CD14-positive monocyte (primary cell): Measurements from ENCODE around the gene CDK7. TPM values are rescaled to one million over a fixed set of nuclear protein-coding genes. Genes with fewer than 3 reads are reported as not detected.

ENCODE experiments used
- DNase-seq, 3 donors: peaks; one replicate each; pipeline ENCODE4 v3.0.0-alpha.2; 2011 to 2022
- H2AFZ ChIP-seq: 2 replicates; pipeline ENCODE4 v1.6.0; 2012; ENCODE audit warnings: mild to moderate bottlenecking, low read depth, low read length, inconsistent platforms; ENCODE audit not compliant: insufficient read depth, poor library complexity, severe bottlenecking
- H3K27ac ChIP-seq, 2 donors: 1 replicate in 1 of 2; 2 replicates in 1 of 2; pipeline ENCODE4 v1.5.1; 2012 to 2013; ENCODE audit warnings: low read length in 2 of 2, control low read depth in 1 of 2, inconsistent platforms in 1 of 2, low read depth in 1 of 2, mild to moderate bottlenecking in 1 of 2
- H3K27me3 ChIP-seq, 2 donors: one replicate each; pipeline versions ENCODE4 v1.6.0 to v1.6.1; 2011 to 2013; ENCODE audit warnings: low read length in 2 of 2; ENCODE audit not compliant: control insufficient read depth in 2 of 2, insufficient read depth in 2 of 2
- H3K36me3 ChIP-seq, 2 donors: replicated peaks in 1 of 2; 1 replicate in 1 of 2; 2 replicates in 1 of 2; pipeline versions ENCODE4 v1.5.1 to v1.6.1; 2012 to 2013; ENCODE audit warnings: low read length in 2 of 2, control low read depth in 1 of 2, inconsistent platforms in 1 of 2, mild to moderate bottlenecking in 1 of 2; ENCODE audit not compliant: insufficient read depth in 2 of 2, control insufficient read depth in 1 of 2
- H3K4me1 ChIP-seq, 2 donors: 1 replicate in 1 of 2; 2 replicates in 1 of 2; pipeline versions ENCODE4 v1.5.1 to v1.6.1; 2012 to 2013; ENCODE audit warnings: low read length in 2 of 2, control low read depth in 1 of 2, inconsistent platforms in 1 of 2, mild to moderate bottlenecking in 1 of 2, moderate library complexity in 1 of 2; ENCODE audit not compliant: insufficient read depth in 2 of 2, control insufficient read depth in 1 of 2
- H3K4me2 ChIP-seq: replicated peaks from 2 replicates; pipeline ENCODE3; 2012; ENCODE audit warnings: low read length, moderate library complexity, mild to moderate bottlenecking; ENCODE audit not compliant: poor library complexity, severe bottlenecking; ENCODE audit errors: extremely low read depth
- H3K4me3 ChIP-seq, 3 experiments: fragments of 200-600 bp in 1 of 3; sonication (generic) in 1 of 3; replicated peaks in 1 of 3; 1 replicate in 2 of 3; 2 replicates in 1 of 3; pipeline ENCODE4 v1.5.1; 2011 to 2013; ENCODE audit warnings: low read length in 3 of 3, mild to moderate bottlenecking in 3 of 3, control low read depth in 2 of 3, low read depth in 2 of 3, inconsistent platforms in 1 of 3, moderate library complexity in 1 of 3
- H3K79me2 ChIP-seq: 2 replicates; pipeline ENCODE4 v1.6.0; 2012; ENCODE audit warnings: mild to moderate bottlenecking, control low read depth, inconsistent platforms, low read length, moderate library complexity; ENCODE audit not compliant: insufficient read depth
- H3K9ac ChIP-seq: 2 replicates; pipeline ENCODE4 v1.6.0; 2017; ENCODE audit warnings: low read length, mild to moderate bottlenecking; ENCODE audit not compliant: insufficient read depth, poor library complexity, severe bottlenecking
- H3K9me3 ChIP-seq, 2 donors: replicated peaks in 1 of 2; 1 replicate in 1 of 2; 2 replicates in 1 of 2; pipeline versions ENCODE4 v1.5.1 to v1.6.1; 2012 to 2013; ENCODE audit warnings: low read length in 2 of 2, control low read depth in 1 of 2; ENCODE audit not compliant: control insufficient read depth in 1 of 2, insufficient read depth in 1 of 2
- H4K20me1 ChIP-seq: 2 replicates; pipeline ENCODE4 v1.6.0; 2012; ENCODE audit warnings: mild to moderate bottlenecking, low read length, control low read depth, moderate library complexity; ENCODE audit not compliant: insufficient read depth
- H3K27ac Mint-ChIP-seq, 7 donors: one replicate each; pipeline ENCODE4 v1.8.0; 2020; ENCODE audit warnings: mild to moderate bottlenecking in 7 of 7, mixed read lengths in 7 of 7, moderate library complexity in 6 of 7, inconsistent platforms in 2 of 7
- H3K27me3 Mint-ChIP-seq, 3 donors: one replicate each; pipeline ENCODE4 v1.8.0; 2021 to 2022; ENCODE audit warnings: low read depth in 3 of 3, mild to moderate bottlenecking in 3 of 3, mixed read lengths in 3 of 3, moderate library complexity in 3 of 3, inconsistent platforms in 1 of 3
- H3K36me3 Mint-ChIP-seq, 2 donors: one replicate each; pipeline ENCODE4 v1.8.0; 2020; ENCODE audit warnings: mixed read lengths in 2 of 2, inconsistent platforms in 1 of 2, mild to moderate bottlenecking in 1 of 2
- H3K4me1 Mint-ChIP-seq: one replicate; pipeline ENCODE4 v1.8.0; 2020; ENCODE audit warnings: mild to moderate bottlenecking, mixed read lengths
- H3K4me3 Mint-ChIP-seq, 2 donors: one replicate each; pipeline ENCODE4 v1.8.0; 2020; ENCODE audit warnings: mild to moderate bottlenecking in 2 of 2, mixed read lengths in 2 of 2, moderate library complexity in 1 of 2
- H3K9me3 Mint-ChIP-seq, 7 donors: one replicate each; pipeline ENCODE4 v1.8.0; 2020 to 2022; ENCODE audit warnings: mixed read lengths in 7 of 7, mild to moderate bottlenecking in 6 of 7, moderate library complexity in 6 of 7, inconsistent platforms in 2 of 7
- WGBS: methylation state at CpG from one replicate; pipeline ENCODE4 v1.1.5; 2013; ENCODE audit warnings: missing lambda C conversion rate; ENCODE audit not compliant: insufficient coverage; 5-methylcytosine and 5-hydroxymethylcytosine counted together
- intact Hi-C, 2 donors: fragments of 100-400 bp; cut with micrococcal nuclease; formaldehyde crosslinking; loops; one replicate each; pipeline versions ENCODE4 v1.15.0 to v1.15.1; 2023
- polyA plus RNA-seq, 3 donors: library from polyadenylated mRNA; depleted of rRNA in 1 of 3; unstranded in 2 of 3; stranded (reverse) in 1 of 3; fragments of 300-500 nt in 2 of 3; fragments of >200 nt in 1 of 3; fragmentation: Illumina TruSeq in 2 of 3; gene quantifications; 1 replicate in 2 of 3; 2 replicates in 1 of 3; pipeline ENCODE4 v1.2.3, GENCODE V29; 2012 to 2021
- TF ChIP-seq, protein P1 (sequence below): fragments of 200-600 bp; IDR thresholded peaks from one replicate; pipeline ENCODE4 v1.8.0; 2022; ENCODE audit warnings: antibody characterized with exemption, mild to moderate bottlenecking

The CDK7 gene
- polyA plus RNA-seq, 3 donors = 12.4 to 20.4 (median 14.4) TPM

- peaks cover 7 to 17% of the 10 kb centered on the region in 2 donors for H3K36me3 Mint-ChIP-seq
- Histone ChIP-seq H3K4me1 (peaks cover 4 to 19% of the 10 kb centered on the region in 2 donors), H3K79me2 (peaks cover 34% of the 10 kb centered on the region), H3K4me3 (peak overlapping the region; percentile 86 to 98 (median 96)), H2AFZ (peak overlapping the region; percentile 99), H4K20me1 (peaks cover 11% of the 10 kb centered on the region), H3K9me3 (no peaks in the 10 kb centered on the region), H3K27me3 (no peaks in the 10 kb centered on the region), H3K4me2 (peak overlapping the region; percentile 82), H3K27ac (peak overlapping the region in 1 of 2 donors; percentile 87), H3K36me3 (no peaks in the 10 kb centered on the region), H3K9ac (peak overlapping the region; percentile 71)
- peaks cover 11% of the 10 kb centered on the region for H3K4me1 Mint-ChIP-seq
- peaks cover 0 to 3% (median 0%) of the 10 kb centered on the region in 7 donors for H3K9me3 Mint-ChIP-seq
- WGBS = 50% methylated on average over 2 of the region's 6 CpGs
- H3K27me3 Mint-ChIP-seq = peaks cover 0 to 3% (median 0%) of the 10 kb centered on the region in 3 donors
- TF ChIP-seq, protein P1, sequence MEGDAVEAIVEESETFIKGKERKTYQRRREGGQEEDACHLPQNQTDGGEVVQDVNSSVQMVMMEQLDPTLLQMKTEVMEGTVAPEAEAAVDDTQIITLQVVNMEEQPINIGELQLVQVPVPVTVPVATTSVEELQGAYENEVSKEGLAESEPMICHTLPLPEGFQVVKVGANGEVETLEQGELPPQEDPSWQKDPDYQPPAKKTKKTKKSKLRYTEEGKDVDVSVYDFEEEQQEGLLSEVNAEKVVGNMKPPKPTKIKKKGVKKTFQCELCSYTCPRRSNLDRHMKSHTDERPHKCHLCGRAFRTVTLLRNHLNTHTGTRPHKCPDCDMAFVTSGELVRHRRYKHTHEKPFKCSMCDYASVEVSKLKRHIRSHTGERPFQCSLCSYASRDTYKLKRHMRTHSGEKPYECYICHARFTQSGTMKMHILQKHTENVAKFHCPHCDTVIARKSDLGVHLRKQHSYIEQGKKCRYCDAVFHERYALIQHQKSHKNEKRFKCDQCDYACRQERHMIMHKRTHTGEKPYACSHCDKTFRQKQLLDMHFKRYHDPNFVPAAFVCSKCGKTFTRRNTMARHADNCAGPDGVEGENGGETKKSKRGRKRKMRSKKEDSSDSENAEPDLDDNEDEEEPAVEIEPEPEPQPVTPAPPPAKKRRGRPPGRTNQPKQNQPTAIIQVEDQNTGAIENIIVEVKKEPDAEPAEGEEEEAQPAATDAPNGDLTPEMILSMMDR = no peak
- peak overlapping the region; percentile 98 to 100 for H3K4me3 Mint-ChIP-seq
- peak overlapping the region in 5 of 7 donors; percentile 10 to 98 (median 83) for H3K27ac Mint-ChIP-seq
- DNase-seq = no peak
- intact Hi-C loops = loop anchor here in 1 of 2 donors (2.0 to 5.0 kb wide), 3 partner anchors 26 to 150 kb away; partner anchors contain the start of genes AK6, CCNB1, RAD17 and TAF9
Observed at GRCh38 chr5:69217151-69217511, 17.6 kb upstream of the CDK7 start.

DNA sequence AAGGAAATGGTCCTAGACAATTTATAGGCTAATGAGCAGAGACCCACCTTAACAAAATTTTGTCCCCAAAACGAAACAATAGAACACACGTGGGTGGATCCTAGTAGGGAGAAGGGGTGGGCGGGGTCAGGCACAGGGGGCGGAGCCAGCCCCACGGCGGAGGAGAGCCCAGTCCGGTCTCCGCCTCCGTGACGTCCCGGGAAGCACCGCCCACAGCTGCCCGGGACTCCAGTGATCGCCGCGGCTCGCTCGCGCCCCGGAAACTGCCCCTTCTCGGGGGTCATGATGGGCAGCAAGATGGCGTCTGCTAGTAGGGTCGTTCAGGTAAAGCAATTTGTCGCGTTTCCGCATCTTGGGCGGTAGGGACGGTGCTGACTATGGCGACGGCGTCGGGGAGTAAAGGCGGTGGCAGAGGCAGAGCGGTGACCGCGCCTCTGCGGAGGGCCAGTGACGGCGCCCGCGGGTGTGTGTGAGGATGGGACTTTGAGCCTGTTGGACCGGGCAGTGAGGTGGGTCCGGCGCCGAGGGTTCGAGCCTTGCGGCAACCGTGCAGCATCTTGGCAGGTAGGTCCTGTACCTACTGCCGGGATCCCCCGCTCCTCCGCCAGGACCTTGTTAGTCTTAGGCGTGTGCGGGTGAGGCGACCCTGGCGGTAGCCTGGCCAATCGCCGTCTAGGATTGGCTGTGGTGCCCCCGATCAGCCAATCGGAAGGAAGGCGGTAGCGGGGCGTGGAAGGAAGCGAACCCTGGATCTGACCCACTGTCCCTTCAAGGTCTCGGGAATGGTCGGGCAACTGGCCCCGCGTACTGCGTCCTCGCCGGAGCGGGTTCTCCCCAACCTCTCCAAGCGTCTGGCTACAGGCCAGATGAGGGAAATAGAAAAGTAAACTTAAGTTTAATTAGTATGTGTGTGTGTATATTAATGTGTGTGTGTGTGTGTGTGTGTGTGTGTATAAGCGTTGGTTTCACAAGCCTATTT is 16.8 kb upstream of the CDK7 start:
- Histone ChIP-seq H3K4me1 (peaks cover 4 to 19% of the 10 kb centered on the region in 2 donors), H3K79me2 (peaks cover 40% of the 10 kb centered on the region), H3K9ac (peak overlapping the region; percentile 71), H3K4me3 (peak overlapping the region; percentile 86 to 98 (median 96)), H4K20me1 (peaks cover 16% of the 10 kb centered on the region), H3K36me3 (no peaks in the 10 kb centered on the region), H3K4me2 (peak overlapping the region; percentile 82), H3K9me3 (no peaks in the 10 kb centered on the region), H2AFZ (peak overlapping the region; percentile 99), H3K27ac (peak overlapping the region; percentile 87), H3K27me3 (no peaks in the 10 kb centered on the region)
- peaks cover 7 to 19% of the 10 kb centered on the region in 2 donors for H3K36me3 Mint-ChIP-seq
- H3K27me3 Mint-ChIP-seq = peaks cover 0 to 3% (median 0%) of the 10 kb centered on the region in 3 donors
- intact Hi-C loops = loop anchor here in 1 of 2 donors (2.0 to 5.0 kb wide), 3 partner anchors 27 to 149 kb away; partner anchors contain the start of genes AK6, CCNB1, RAD17 and TAF9
- H3K4me3 Mint-ChIP-seq = peak overlapping the region; percentile 98 to 100
- H3K27ac Mint-ChIP-seq = peak overlapping the region; percentile 98 to 99 (median 98)
- TF ChIP-seq, protein P1 = peak; percentile 20
- H3K4me1 Mint-ChIP-seq = peaks cover 11% of the 10 kb centered on the region
- under 1% methylated on average over 59 of the region's 73 CpGs for WGBS
- H3K9me3 Mint-ChIP-seq = peaks cover 0 to 3% (median 0%) of the 10 kb centered on the region in 7 donors
- peak; percentile 92 to 96 (median 93) for DNase-seq
